OCI-LY7 (cell line): ENCODE data around the gene TMEM94.

Experiments used
- CTCF ChIP-seq: fragments of 200-600 bp; sonication (generic); conservative IDR thresholded peaks from 2 replicates; pipeline ENCODE4 v1.5.1; 2014; ENCODE audit warnings: mild to moderate bottlenecking, antibody characterized with exemption, low read length, moderate library complexity, mixed read lengths
- EZH2phosphoT487 ChIP-seq: fragments of 200-600 bp; sonication (generic); IDR thresholded peaks from 2 replicates; pipeline ENCODE4 v1.6.1; 2018; ENCODE audit warnings: low read depth, borderline replicate concordance, mild to moderate bottlenecking, mixed run types, antibody characterized with exemption, low read length, moderate library complexity, mixed read lengths

GRCh38 chr17:75442168-75443103 lies 14.0 kb upstream of the TMEM94 start:
- no peak for TF ChIP-seq CTCF
- TF ChIP-seq EZH2phosphoT487: no peak
